Upper lobe of left lung (tissue), 4 donors: ENCODE measurements around the gene ST6GALNAC2.

Experiments used
- CTCF ChIP-seq, 6 experiments: fragments of 450-650 bp in 4 of 6; fragments of 200-600 bp in 2 of 6; sonication (generic) in 2 of 6; IDR thresholded peaks; one replicate each; pipeline ENCODE4 v1.5.1; 2016 to 2019; ENCODE audit warnings: antibody characterized with exemption in 6 of 6
- EP300 ChIP-seq, 4 donors: sonication (generic); formaldehyde crosslinking; IDR thresholded peaks; one replicate each; pipeline ENCODE4 v1.5.1; 2017; ENCODE audit warnings: antibody characterized with exemption in 4 of 4, control low read depth in 2 of 4
- POLR2A ChIP-seq, 4 donors: fragments of 450-650 bp; IDR thresholded peaks; one replicate each; pipeline ENCODE4 v1.5.1; 2016 to 2017; ENCODE audit warnings: antibody characterized with exemption in 4 of 4, mild to moderate bottlenecking in 2 of 4
- POLR2AphosphoS5 ChIP-seq, 2 donors: sonication (generic); formaldehyde crosslinking; IDR thresholded peaks; one replicate each; pipeline ENCODE4 v1.5.1; 2017; ENCODE audit warnings: antibody characterized with exemption in 2 of 2

DNA sequence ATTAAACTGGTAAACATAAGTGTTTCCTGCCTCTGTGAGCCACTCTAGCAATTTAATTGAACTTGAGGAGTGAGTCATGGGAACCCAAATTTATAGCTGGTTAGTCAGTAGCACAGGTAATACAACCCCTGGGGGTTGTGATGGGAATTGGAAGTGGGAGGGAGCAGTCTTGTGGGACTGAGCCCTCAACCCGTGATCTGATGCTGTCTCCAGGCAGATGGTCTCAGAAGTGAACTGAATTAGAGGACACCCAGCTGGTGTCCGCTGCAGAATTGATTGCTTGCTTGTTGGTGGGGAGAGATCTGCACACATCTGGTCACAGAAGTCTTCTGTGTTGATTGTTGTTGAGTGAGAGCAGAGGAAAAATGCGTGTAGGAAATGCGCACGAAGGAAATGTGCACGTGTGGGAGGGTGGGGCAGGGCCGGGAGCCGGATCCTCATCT lies 7.7 kb upstream of the ST6GALNAC2 start:
- TF ChIP-seq CTCF (IDR thresholded peaks at IDR 0.05): no peak
- TF ChIP-seq POLR2AphosphoS5 (IDR thresholded peaks at IDR 0.05): no peak
- no peak for TF ChIP-seq POLR2A (IDR thresholded peaks at IDR 0.05)
- no peak for TF ChIP-seq EP300 (IDR thresholded peaks at IDR 0.05)
